ENCODE measurements around the gene ARHGEF16.

- TF ChIP-seq CTCF (conservative IDR thresholded peaks at IDR 0.05) (no peak), EZH2 (IDR thresholded peaks at IDR 0.05; ENCODE audit: low read depth) (no peak)
These were observed 56.8 kb downstream of the ARHGEF16 start for GRCh38 chr1:3511306-3511705.

All from PC-9 (cell line).